ENCODE measurements around the gene IQSEC3. TPM values are rescaled to one million over a fixed set of nuclear protein-coding genes. Genes with fewer than 3 reads are reported as not detected.

Gene IQSEC3
- total and polyA plus RNA-seq, 2 of the 13 experiments (the other 11 are each of a cell fraction or from before 2014, with no cell fraction given) = not detected

GRCh38 chr12:155646-156045 lies 89.1 kb downstream of the IQSEC3 start:
- no peak overlapping the region for H3K4me3 ChIP-seq (replicated peaks in 1 of 3; ENCODE audit: insufficient read depth in 1 of 3, low read depth in 2 of 3, low read length in 3 of 3)
- ATAC-seq = no peak
- POLR2A ChIA-PET = no interaction called here
- H3K9me3 ChIP-seq (ENCODE audit: low read length) = no peaks in the 10 kb centered on the region
- CTCF ChIA-PET (ENCODE audit: low intra/inter-chr PET ratio, low total read pairs) = no interaction called here
- no peak for DNase-seq (ENCODE audit: low spot score)
- H3K9ac ChIP-seq (ENCODE audit: insufficient read depth, low read depth, low read length) = no peak overlapping the region
- H2AFZ ChIP-seq (ENCODE audit: low read length) = no peak overlapping the region
- H3K4me2 ChIP-seq (ENCODE audit: low read depth, low read length) = no peak overlapping the region
- no peak overlapping the region for H3K27ac ChIP-seq (ENCODE audit: extremely low read length, insufficient read depth, low read length)
- BruUV-seq (replicated peaks) = no TSS peak
- H3K4me1 ChIP-seq (ENCODE audit: insufficient read depth, low read length) = peaks cover 11% of the 10 kb centered on the region
- intact Hi-C loops (cut with micrococcal nuclease; ENCODE audit: unreplicated experiment) = no loop called here
- H3K36me3 ChIP-seq (replicated peaks in 1 of 2; ENCODE audit: control insufficient read depth in 1 of 2, insufficient read depth in 2 of 2, low read length in 2 of 2) = no peaks in the 10 kb centered on the region
- TF ChIP-seq TERF1 (CRISPR knock-in tag; IDR thresholded peaks at IDR 0.05) = no peak
- TF ChIP-seq NCOR1 (IDR thresholded peaks at IDR 0.05; ENCODE audit: borderline replicate concordance, low read length) = no peak
- no peaks in the 10 kb centered on the region for H4K20me1 ChIP-seq (ENCODE audit: insufficient read depth, low read length)
- 5% methylated on average over 4 of the region's 8 CpGs for WGBS (ENCODE audit: low lambda C conversion rate)
- in situ Hi-C loops (cut with HindIII; ENCODE audit: extremely low pct_ligation_motif_present, low pct_unique_long_range_greater_than_20kb) = no loop called here
- no peaks in the 10 kb centered on the region for H3K79me2 ChIP-seq (ENCODE audit: insufficient read depth, low read length)
- peaks cover 9 to 40% of the 10 kb centered on the region in 2 experiments; a peak in 4 of 5 replicates for H3K27me3 ChIP-seq (ENCODE audit: control insufficient read depth in 1 of 2, insufficient read depth in 2 of 2, low read length in 2 of 2)
- no peak for FAIRE-seq

GRCh38 chr12:156945-157344 lies 90.4 kb downstream of the IQSEC3 start:
- Histone ChIP-seq H3K4me1 (ENCODE audit: insufficient read depth, low read length) (peaks cover 11% of the 10 kb centered on the region), H4K20me1 (ENCODE audit: insufficient read depth, low read length) (no peaks in the 10 kb centered on the region), H3K27me3 (ENCODE audit: control insufficient read depth in 1 of 2, insufficient read depth in 2 of 2, low read length in 2 of 2) (peaks cover 7 to 43% of the 10 kb centered on the region in 2 experiments; a peak in 4 of 5 replicates), H2AFZ (ENCODE audit: low read length) (no peak overlapping the region), H3K9ac (ENCODE audit: insufficient read depth, low read depth, low read length) (no peak overlapping the region), H3K79me2 (ENCODE audit: insufficient read depth, low read length) (no peaks in the 10 kb centered on the region), H3K4me3 (replicated peaks in 1 of 3; ENCODE audit: insufficient read depth in 1 of 3, low read depth in 2 of 3, low read length in 3 of 3) (no peak overlapping the region), H3K27ac (ENCODE audit: extremely low read length, insufficient read depth, low read length) (no peak overlapping the region), H3K36me3 (replicated peaks in 1 of 2; ENCODE audit: control insufficient read depth in 1 of 2, insufficient read depth in 2 of 2, low read length in 2 of 2) (no peaks in the 10 kb centered on the region), H3K9me3 (ENCODE audit: low read length) (no peaks in the 10 kb centered on the region), H3K4me2 (ENCODE audit: low read depth, low read length) (no peak overlapping the region)
- ATAC-seq (no peak), DNase-seq (ENCODE audit: low spot score) (no peak), FAIRE-seq (no peak)
- no TSS peak for BruUV-seq (replicated peaks)
- in situ Hi-C loops (cut with HindIII; ENCODE audit: extremely low pct_ligation_motif_present, low pct_unique_long_range_greater_than_20kb) (no loop called here), intact Hi-C loops (cut with micrococcal nuclease; ENCODE audit: unreplicated experiment) (no loop called here)
- WGBS (ENCODE audit: low lambda C conversion rate) = 20% methylated on average over 8 of the region's 13 CpGs
- TF ChIP-seq SAP130 (CRISPR knock-in tag; IDR thresholded peaks at IDR 0.05; ENCODE audit: low read depth) (no peak), ARID5B (CRISPR knock-in tag; IDR thresholded peaks at IDR 0.05) (no peak), PPARG (CRISPR knock-in tag; conservative IDR thresholded peaks at IDR 0.05) (no peak), ZNF275 (CRISPR knock-in tag; IDR thresholded peaks at IDR 0.05; ENCODE audit: borderline replicate concordance) (no peak), ZNF883 (CRISPR knock-in tag; IDR thresholded peaks at IDR 0.05; ENCODE audit: not compliant biosample characterization) (no peak), ZUFSP (CRISPR knock-in tag; IDR thresholded peaks at IDR 0.05; ENCODE audit: borderline replicate concordance) (no peak)
- POLR2A ChIA-PET = no interaction called here
- CTCF ChIA-PET (ENCODE audit: low intra/inter-chr PET ratio, low total read pairs) = no interaction called here
